ENCODE results near the gene ZNF385D. TPM values are rescaled to one million over a fixed set of nuclear protein-coding genes. Genes with fewer than 3 reads are reported as not detected.

ZNF385D gene
- total RNA-seq, 1 donor from 2014 or later: 0.10 TPM

- no peaks in the 10 kb centered on the region for H3K4me1 Mint-ChIP-seq (ENCODE audit: low read depth)
- peak; percentile 32 for TF ChIP-seq CTCF (IDR thresholded peaks at IDR 0.05; ENCODE audit: unreplicated experiment)
- H3K4me3 Mint-ChIP-seq (ENCODE audit: low read depth): no peak overlapping the region
- no peaks in the 10 kb centered on the region for H3K27me3 Mint-ChIP-seq
- no peak overlapping the region for H3K27ac Mint-ChIP-seq
- no peak for DNase-seq (ENCODE audit: low spot score, unreplicated experiment)
- H3K36me3 Mint-ChIP-seq (ENCODE audit: insufficient read depth): no peaks in the 10 kb centered on the region
- peaks cover under 1% of the 10 kb centered on the region for H3K9me3 Mint-ChIP-seq (ENCODE audit: low read depth)
Observed at GRCh38 chr3:21551019-21551418, 200.0 kb downstream of the ZNF385D start.

- peak overlapping the region; percentile 33 for H3K27ac Mint-ChIP-seq
- no peaks in the 10 kb centered on the region for H3K27me3 Mint-ChIP-seq
- no peak for DNase-seq (ENCODE audit: low spot score, unreplicated experiment)
- peak overlapping the region; percentile 57 for H3K4me3 Mint-ChIP-seq (ENCODE audit: low read depth)
- TF ChIP-seq CTCF (IDR thresholded peaks at IDR 0.05; ENCODE audit: unreplicated experiment): no peak
- no peaks in the 10 kb centered on the region for H3K36me3 Mint-ChIP-seq (ENCODE audit: insufficient read depth)
- H3K9me3 Mint-ChIP-seq (ENCODE audit: low read depth): no peaks in the 10 kb centered on the region
- peaks cover 2% of the 10 kb centered on the region for H3K4me1 Mint-ChIP-seq (ENCODE audit: low read depth)
Observed at GRCh38 chr3:21544076-21544462, 206.9 kb downstream of the ZNF385D start.

- peaks cover 2% of the 10 kb centered on the region for H3K4me1 Mint-ChIP-seq (ENCODE audit: low read depth)
- H3K36me3 Mint-ChIP-seq (ENCODE audit: insufficient read depth): no peaks in the 10 kb centered on the region
- H3K9me3 Mint-ChIP-seq (ENCODE audit: low read depth): no peaks in the 10 kb centered on the region
- no peak for DNase-seq (ENCODE audit: low spot score, unreplicated experiment)
- no peak overlapping the region for H3K27ac Mint-ChIP-seq
- H3K27me3 Mint-ChIP-seq: no peaks in the 10 kb centered on the region
- H3K4me3 Mint-ChIP-seq (ENCODE audit: low read depth): peak overlapping the region; percentile 57
- no peak for TF ChIP-seq CTCF (IDR thresholded peaks at IDR 0.05; ENCODE audit: unreplicated experiment)
Observed at GRCh38 chr3:21543380-21544075, 207.5 kb downstream of the ZNF385D start.

GRCh38 chr3:21542656-21543379 lies 208.2 kb downstream of the ZNF385D start:
- Mint-ChIP-seq H3K27me3 (no peaks in the 10 kb centered on the region), H3K36me3 (ENCODE audit: insufficient read depth) (no peaks in the 10 kb centered on the region), H3K4me3 (ENCODE audit: low read depth) (peak overlapping the region; percentile 57), H3K9me3 (ENCODE audit: low read depth) (no peaks in the 10 kb centered on the region), H3K4me1 (ENCODE audit: low read depth) (peaks cover 2% of the 10 kb centered on the region), H3K27ac (no peak overlapping the region)
- no peak for TF ChIP-seq CTCF (IDR thresholded peaks at IDR 0.05; ENCODE audit: unreplicated experiment)
- no peak for DNase-seq (ENCODE audit: low spot score, unreplicated experiment)

GRCh38 chr3:21540265-21540664 lies 210.7 kb downstream of the ZNF385D start:
- DNase-seq (ENCODE audit: low spot score, unreplicated experiment): no peak
- H3K9me3 Mint-ChIP-seq (ENCODE audit: low read depth): no peaks in the 10 kb centered on the region
- no peaks in the 10 kb centered on the region for H3K36me3 Mint-ChIP-seq (ENCODE audit: insufficient read depth)
- H3K4me3 Mint-ChIP-seq (ENCODE audit: low read depth): no peak overlapping the region
- H3K4me1 Mint-ChIP-seq (ENCODE audit: low read depth): peaks cover 2% of the 10 kb centered on the region
- no peak for TF ChIP-seq CTCF (IDR thresholded peaks at IDR 0.05; ENCODE audit: unreplicated experiment)
- no peaks in the 10 kb centered on the region for H3K27me3 Mint-ChIP-seq
- no peak overlapping the region for H3K27ac Mint-ChIP-seq

All from progenitor cell of endocrine pancreas (in vitro differentiated cells).